Stimulated activated CD4-positive, alpha-beta T cell treated with anti-CD3 and anti-CD28 coated beads, TNF-alpha, amount 100 ng/mL, for 1 hour (primary cell): ENCODE results near the gene DCK.
A peak's percentile ranks its signal among the peaks of the same experiment; 100 is the strongest.

ENCODE experiments used
- DNase-seq, 3 donors: peaks; one replicate each; pipeline ENCODE4 v3.0.0-alpha.2; 2020; ENCODE audit warnings: low read depth in 3 of 3, low spot score in 1 of 3

Gene DCK

GRCh38 chr4:70993181-70994068 lies at the start of gene DCK:
Gene DCK, plus strand, starts transcription at chr4:70993649. Its CDS starts 187 bp downstream, at chr4:70993836.
- DNase-seq: peak; percentile 56 to 76 (median 63)

GRCh38 chr4:70945046-70945445 lies 48.4 kb upstream of the DCK start:
- no peak for DNase-seq

GRCh38 chr4:70945452-70946055 lies 47.9 kb upstream of the DCK start:
- DNase-seq: no peak

GRCh38 chr4:70946939-70947338 lies 46.5 kb upstream of the DCK start:
- no peak for DNase-seq

GRCh38 chr4:70948665-70949260 lies 44.7 kb upstream of the DCK start:
- DNase-seq: no peak

- DNase-seq: no peak
These were observed 39.4 kb upstream of the DCK start for GRCh38 chr4:70954032-70954431.

GRCh38 chr4:70956549-70957210 lies 36.8 kb upstream of the DCK start:
- DNase-seq: no peak

GRCh38 chr4:70958681-70959080 lies 34.8 kb upstream of the DCK start:
- no peak for DNase-seq

- DNase-seq: no peak
These were observed 24.4 kb upstream of the DCK start for GRCh38 chr4:70969076-70969475.

GRCh38 chr4:70976252-70976651 lies 17.2 kb upstream of the DCK start:
- no peak for DNase-seq

GRCh38 chr4:70979445-70980008 lies 13.9 kb upstream of the DCK start:
- no peak for DNase-seq

- no peak for DNase-seq
These were observed 13.3 kb upstream of the DCK start for GRCh38 chr4:70980196-70980595.

- no peak for DNase-seq
These were observed 9.3 kb upstream of the DCK start for GRCh38 chr4:70984106-70984505.

GRCh38 chr4:70984589-70984988 lies 8.9 kb upstream of the DCK start:
- no peak for DNase-seq

- no peak for DNase-seq
These were observed 1.9 kb upstream of the DCK start for GRCh38 chr4:70991596-70991995.

GRCh38 chr4:70992391-70992881 lies 1.0 kb upstream of the DCK start:
- no peak for DNase-seq

GRCh38 chr4:70994069-70994366 lies 569 bp downstream of the DCK start:
- no peak for DNase-seq

- DNase-seq: no peak
These were observed 1.1 kb downstream of the DCK start for GRCh38 chr4:70994387-70995099.

- DNase-seq: no peak
These were observed 2.5 kb downstream of the DCK start for GRCh38 chr4:70996018-70996360.

- no peak for DNase-seq
These were observed 3.6 kb downstream of the DCK start for GRCh38 chr4:70997036-70997435.

- DNase-seq: no peak
These were observed 4.1 kb downstream of the DCK start for GRCh38 chr4:70997546-70997945.
